HG02938 (cell line): ENCODE data around the gene YIF1A.
A peak's percentile ranks its signal among the peaks of the same experiment; 100 is the strongest.
"Not testable (repeated sequence)": the region's sequence is repeated elsewhere in the genome, so short reads cannot be mapped to it uniquely, and the experiment has no call there.

Experiments
- ATAC-seq: cut with Tn5 transposase; IDR thresholded peaks from one replicate; pipeline ENCODE4 v1.9.1; 2021; ENCODE audit warnings: mild to moderate bottlenecking, moderate library complexity; ENCODE audit not compliant: unreplicated experiment

The YIF1A gene

DNA sequence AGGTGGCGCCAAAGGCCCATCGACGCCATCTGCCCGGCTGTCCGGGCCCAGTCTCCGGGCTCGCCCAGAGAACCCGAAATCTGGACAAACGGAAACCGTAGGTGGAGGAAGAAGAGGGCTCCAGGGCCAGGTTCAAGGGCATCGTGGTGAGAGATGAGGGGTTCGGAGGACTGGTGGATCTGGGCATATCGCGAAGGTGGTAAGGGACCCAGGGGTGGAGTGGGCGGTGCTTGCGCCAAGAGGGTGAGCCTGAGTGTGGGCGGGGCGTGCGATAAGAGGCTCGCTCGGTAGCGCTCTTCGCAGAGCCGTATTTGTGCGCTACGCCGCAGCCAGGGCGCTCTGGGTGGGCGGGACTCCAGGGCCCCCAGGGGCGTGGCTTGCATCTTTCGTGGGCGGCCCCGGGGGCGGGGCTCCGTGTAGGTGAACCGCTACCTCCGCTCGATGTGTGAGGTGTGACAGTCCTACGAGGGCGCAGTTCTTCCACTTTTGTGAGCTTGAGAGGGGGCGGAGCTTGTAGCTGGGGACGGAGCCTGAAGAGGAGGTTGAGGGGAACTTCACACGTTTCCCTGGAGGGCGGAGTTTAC is 23.1 kb upstream of the YIF1A start:
- ATAC-seq, result peak; percentile 55

DNA sequence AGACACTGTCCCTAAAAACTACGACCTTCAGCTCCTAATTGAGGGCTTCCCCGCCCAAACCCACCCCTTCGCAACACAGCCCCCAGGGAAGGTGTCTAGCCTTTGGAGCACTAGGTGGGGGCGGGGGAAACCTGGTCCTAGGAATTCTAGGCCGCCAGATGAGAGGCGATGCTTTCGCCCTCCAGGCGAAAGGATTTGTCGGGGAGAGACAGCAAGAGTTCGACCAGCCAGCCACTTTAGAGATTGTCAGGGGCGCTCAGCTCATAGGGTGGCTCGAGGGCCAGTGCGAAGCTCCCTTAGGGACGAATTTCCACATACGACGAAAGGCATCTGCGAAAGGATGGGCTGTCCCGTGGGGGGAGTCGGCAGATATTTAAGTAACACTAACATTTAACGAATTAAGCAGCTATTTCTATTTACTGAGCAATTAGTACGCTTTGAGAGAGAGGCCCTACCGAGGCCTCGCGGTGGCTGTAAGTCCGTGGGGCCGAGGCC is 22.6 kb upstream of the YIF1A start:
- no peak for ATAC-seq

DNA sequence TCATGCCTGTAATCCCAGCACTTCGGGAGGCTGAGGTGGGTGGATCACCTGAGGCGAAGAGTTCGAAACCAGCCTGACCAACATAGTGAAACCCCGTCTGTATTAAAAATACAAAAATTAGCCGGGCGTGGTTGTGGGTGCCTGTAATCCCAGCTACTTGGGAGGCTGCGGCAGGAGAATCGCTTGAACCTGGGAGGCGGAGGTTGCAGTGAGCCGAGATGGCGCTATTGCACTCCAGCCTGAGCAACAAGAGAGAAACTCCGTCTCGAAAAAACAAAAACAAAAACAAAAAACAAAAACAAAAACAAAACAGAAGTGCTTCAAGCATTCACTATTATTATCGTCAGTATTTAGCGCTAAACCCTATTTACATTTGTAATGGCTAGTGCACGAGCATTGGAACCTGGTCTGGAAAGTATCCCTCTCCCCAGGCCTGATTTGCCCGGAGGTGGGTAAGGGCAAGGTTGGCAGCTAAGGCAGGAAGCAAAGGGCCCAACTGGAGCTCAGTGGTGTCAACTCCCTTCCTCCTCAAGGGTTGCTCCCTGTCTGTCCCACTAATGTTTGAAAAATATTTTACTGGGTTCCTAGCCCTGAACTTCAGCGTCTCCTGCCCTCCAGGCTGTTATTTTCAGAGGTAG is 22.0 kb upstream of the YIF1A start:
- ATAC-seq, result not testable (repeated sequence)

DNA sequence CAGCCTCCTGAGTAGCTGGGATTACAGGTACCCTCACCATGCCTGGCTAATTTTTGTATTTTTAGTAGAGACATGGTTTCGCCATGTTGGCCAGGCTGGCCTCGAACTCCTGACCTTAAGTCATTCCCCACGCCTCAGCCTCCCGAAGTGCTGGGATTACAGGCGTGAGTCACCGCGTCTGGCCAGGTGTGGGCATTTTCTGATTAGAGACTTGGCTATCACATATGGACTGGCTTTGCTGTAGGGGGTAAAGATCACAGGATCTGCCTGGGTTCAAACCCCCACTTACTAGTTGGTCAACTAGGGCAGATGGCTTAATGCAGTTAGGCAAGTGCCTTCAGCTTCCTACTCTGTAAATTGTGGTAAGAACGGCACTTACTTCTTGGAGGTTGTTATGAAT is 21.4 kb upstream of the YIF1A start:
- no peak for ATAC-seq

DNA sequence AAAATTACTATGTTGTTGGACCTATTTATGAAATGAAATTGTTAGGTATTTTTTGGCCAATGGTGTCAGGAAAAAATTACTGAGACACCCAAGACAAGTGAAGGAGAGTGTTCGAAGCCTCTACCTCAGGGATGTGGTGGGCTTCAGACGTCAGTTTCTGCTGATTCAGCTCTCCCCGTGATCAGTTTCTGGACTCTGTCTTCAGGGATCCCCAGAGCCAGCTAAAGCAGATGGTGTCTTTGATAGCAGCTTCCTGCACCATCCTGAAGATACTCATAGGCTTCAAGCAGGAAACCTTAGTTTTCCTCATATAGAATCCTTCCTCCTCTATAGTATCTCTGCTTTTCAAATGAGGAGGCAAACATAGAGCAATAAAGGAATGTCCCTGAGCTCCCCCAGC is 20.5 kb upstream of the YIF1A start:
- no peak for ATAC-seq

DNA sequence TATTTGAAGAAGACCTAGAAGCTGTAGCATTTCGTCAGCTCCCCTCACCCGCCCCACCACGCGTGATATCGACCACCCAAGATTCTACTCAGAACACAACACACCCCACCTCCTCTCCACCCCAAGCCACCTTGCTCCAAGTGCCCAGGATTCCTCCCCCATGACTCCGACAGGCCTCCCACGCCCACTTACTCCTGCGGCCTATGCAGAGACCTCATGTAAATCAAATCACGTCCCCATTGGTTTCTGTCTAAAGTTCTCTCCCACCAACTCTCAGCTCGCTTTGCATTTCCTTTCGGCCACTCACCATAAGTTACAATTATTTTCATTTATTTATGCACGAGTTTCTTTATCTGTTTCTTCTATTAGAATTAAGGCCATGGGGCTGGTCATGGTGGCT is 13.7 kb upstream of the YIF1A start:
- no peak for ATAC-seq

DNA sequence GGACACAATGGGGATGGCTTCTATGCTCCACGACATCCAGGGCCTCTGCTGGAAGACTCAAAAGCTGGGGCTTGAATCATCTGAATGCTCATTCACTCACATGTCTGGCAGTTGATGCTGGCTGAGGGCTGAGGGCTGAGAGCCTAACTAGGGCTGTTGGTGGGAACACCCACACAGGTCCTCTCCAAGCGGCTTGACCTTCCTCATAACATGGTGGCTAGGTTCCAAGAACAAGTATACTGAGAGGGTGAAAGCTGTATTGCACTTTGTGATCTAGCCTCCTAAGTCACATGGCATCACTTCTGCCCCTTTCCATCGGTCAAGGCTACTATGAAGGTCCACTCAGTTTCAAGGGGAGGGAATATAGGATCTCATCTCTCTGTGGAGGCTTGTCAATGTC is 10.2 kb upstream of the YIF1A start:
- ATAC-seq, result no peak

DNA sequence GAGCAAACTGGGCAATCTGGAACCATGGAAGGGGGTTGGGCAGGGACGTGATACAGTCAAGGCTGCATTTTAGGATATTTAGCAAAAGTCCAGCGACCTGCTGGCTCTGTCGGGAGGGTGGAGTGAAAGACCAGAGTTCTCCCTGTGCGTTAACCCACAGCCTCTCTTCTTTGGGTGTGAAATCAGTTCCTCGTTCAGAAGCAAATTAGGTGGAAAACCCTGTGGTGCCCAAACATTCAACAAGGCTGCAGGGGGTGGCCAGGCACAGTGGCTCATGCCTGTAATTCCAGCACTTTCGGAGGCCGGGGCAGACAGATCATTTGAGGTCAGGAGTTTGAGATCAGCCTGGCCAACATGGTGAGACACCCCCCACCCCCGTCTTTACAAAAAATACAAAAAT is 8.7 kb upstream of the YIF1A start:
- no peak for ATAC-seq

DNA sequence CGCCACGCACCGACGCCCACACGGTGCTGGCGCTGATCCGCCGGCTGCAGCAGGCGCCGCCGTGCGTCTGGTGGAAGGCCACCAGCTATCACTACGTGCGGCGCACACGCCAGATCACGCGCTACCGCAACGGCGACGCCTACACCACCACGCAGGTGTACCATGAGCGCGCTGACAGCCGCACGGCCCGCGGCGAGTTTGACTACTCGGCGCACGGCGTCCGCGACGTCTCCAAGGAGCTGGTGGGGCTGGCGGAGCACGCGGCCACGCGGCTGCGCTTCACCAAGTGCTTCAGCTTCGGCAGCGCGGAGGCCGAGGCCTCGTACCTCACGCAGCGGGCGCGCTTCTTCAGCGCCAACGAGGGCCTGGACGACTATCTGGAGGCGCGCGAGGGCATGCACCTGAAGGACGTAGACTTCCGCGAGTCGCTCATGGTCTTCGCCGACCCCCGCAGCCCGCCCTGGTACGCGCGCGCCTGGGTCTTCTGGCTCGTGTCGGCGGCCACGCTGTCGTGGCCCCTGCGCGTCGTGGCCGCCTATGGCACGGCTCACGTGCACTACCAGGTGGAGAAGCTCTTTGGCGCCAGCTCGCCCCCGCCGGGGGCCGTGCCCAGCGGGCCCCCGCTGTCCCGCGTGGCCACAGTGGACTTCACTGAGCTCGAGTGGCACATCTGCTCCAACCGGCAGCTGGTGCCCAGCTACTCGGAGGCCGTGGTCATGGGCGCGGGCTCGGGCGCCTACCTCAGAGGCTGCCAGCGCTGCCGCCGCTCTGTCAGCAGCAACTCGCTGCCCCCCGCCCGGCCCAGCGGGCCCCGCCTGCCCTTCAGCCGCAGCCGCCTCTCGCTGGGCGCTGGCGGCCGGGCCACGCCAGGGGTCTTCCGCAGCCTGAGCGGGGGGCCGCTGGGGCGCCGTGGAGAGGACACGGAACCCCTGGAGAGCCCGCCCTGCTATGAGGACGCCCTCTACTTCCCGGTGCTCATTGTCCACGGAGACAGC is 6.0 kb upstream of the YIF1A start:
- ATAC-seq, result no peak

DNA sequence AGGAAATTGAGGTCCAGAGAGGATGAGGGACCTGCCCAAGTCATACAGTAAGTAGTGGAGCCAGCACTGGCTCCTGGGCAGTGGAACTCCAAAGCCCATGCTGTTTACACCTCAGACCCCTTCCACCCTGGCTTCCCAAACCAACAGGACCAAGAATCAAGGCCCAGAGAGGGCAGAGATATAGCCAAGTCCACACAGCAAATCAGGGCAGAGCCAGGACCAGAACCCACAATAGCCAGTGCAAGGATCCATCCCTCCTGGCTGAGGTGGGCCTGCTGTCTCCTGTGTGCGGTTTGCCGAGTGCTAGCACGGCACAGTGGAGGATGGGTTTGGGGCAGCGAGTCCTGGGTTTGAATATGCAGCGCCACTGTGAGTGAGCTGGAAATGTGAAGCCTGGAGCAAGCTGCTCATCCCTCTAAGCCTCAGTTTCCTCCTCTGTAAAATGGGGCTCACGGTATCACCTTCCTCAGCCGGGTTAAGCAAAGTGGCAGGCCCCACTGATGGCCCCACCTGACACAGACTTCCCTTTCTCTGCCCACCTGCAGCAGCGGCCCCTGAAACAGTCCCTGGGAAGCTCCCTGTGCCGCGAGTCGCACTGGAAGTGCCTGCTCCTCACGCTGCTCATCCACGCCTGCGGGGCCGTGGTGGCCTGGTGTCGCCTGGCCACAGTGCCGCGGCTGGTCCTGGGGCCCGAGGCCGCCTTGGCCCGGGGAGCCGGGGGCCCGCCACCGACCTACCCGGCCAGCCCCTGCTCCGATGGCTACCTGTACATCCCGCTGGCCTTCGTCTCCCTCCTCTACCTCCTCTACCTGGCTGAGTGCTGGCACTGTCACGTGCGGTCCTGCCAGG is 5.1 kb upstream of the YIF1A start:
- ATAC-seq, result no peak

DNA sequence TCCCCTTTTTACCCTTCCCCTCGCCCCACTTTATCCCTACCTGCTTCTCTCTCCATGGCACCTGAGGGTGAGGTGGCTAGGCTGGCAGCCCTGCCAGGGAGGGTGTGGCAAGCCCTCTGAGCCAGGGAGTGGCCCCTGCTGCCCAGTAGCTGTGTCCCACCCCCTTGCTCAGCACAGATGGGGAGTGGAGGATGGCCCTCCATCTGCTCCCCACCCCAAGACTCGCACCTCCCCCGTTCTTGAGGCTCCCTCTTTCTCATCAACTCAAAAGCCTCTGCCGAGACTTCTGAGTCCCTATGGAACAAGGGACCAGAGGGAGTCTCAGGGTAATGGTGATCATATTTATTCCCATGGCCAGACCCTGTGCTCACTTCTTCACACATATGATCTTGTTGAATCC is 4.4 kb upstream of the YIF1A start:
- ATAC-seq, result no peak

DNA sequence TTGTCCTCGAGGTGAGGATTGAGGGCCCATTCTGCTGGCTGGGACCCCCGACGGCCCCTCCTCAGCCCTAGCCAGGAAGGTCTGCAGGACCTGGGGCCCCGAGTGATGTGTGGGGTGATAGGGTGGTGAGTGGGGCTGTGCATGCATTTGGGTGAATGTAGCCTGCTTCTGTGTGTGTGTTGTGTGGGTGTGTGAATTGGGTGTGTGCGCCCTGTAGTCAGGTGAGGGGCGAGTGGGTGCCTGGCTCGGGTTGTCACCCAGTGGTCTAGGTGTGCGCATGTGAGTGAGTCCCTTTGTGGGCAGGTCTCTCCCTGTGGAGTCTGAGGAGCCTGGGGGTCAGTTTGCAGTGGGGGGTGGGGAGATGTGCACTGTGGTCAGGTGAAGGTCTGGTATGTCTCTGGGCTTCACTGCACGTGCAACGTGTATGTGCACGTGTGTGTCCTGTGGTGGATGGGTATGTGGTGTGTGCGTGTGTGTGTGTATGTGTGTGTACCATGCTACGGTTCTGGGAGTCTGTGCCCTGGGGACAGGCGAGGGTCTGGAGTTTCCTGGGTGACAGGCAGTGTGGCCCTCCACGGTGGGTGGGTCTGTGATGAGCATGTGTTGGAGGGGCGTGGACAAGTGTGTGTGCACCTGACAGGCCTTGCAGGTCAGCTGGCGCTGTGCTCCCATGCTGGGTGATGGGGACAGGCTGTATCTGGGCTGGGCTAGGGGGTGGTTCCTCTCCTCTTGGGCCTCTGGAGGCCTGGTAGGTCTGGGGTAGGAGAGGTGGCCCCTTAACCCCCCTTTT is 3.8 kb upstream of the YIF1A start:
- ATAC-seq, result no peak

DNA sequence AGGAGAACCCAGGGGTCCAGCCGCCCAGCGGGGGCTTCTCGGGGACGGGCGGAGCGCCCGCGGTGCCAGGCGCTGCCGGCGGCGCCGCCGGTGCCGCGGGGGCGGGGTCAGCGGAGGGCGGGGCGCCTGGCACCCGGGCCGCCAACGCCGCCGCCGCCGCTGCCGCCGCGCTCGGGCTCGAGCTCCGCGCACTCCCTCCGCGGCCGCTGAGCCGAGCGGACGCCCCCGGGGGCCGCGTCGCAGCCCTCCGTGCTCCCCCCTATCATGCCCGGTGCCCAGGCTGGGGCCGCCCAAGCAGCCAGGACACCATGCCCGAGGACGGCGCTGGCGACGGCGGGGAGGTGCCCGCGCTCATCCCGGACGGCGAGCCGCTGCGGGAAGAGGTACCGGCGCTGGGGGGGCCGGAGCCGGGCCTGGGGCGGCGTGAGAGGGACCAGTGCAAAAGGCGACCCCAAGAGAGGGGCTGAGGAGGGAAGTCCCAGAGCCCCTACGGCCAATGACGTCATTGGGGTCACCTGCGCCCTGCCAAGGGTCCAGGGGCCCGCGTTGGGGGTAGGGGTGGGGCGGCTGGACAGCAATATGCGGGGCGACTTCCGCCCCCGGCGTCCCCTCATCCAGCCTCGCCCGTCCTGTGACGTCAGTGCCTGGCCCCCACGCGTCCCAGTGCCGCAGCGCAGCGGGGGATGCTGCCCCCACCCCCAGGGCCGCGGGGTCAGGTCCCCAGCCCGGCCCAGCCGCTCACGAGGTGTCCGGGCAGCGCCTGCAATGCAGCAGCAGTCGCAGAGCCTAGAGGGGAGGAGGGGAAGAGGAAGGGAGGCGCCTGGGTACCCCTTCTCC is 3.0 kb upstream of the YIF1A start, which contains the start of gene TMEM151A:
TMEM151A (plus strand) TSS at position 189 of the 837 bp plus-strand sequence; CDS start at position 309, 120 bp downstream.
- no peak for ATAC-seq

DNA sequence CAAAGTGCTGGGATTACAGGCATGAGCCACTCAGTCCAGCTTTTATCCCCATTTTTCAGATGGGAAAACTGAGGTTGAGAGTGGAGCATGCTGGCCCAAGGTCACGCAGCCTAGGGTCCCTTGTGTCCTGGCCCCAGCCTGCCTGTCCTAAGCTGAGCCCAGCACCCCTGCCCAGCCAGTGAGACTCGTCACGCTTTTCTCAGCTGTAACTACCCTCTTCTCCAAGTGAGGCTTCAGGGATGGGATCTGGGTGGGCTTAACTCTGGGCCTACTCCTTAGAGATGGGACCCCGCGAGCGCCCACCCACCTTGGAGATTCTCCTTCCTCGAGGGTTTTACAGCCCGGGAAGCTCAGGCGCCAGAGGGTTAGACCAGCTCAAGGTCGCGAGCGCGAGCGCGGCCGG is 2.4 kb upstream of the YIF1A start:
- ATAC-seq, result no peak

DNA sequence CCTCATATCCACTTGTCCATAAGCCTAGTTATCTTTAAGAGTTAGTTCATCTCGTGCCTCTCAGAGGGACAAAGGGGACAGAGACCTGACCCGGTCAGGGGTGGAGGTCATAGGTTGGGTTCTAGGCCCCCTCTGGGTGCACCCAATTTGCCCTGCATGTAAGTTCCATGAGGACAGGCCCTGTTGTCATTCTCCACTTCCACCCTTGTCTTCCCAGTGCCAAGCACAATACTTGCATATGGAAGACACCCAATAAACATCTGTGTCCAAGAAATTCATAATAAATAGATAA is 1.3 kb upstream of the YIF1A start:
- ATAC-seq, result no peak

DNA sequence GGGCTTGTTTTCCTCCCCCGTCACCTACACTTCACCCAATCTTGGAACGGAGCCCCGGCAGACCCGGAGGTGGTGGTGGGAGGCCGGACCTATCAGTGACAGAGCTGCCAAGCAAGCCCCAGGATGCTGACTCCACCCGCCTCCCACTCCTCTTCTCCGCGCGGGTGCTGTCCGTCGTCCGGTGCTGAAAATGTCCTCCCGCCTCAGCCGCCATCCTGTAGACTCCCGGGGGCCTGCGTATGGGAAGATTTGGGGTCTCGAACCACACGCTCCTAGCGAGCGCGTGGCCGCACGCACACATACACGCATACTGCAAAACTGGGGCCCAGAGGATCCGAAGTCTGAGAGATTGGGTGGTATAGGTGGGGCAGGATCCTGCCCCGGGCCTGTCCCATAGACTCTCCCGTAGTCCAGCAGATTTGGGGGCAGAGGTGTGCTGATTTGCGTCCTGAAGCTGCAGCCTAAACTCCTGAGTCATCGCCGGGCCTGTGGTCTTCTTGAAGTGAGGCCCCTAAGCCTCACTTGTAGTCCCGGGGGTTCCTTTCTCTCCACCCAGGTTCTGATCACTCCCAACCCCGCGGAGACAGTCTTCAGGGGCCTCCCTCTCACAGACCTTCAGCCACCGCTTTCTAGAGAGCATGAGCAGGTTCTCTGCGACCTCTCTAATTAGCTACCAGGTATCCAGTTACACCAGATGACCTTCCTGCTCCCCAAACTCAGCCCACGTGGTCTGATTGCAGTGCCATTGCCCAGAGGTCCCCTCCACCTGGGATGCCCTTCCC is 796 bp upstream of the YIF1A start:
- ATAC-seq, result peak; percentile 34

DNA sequence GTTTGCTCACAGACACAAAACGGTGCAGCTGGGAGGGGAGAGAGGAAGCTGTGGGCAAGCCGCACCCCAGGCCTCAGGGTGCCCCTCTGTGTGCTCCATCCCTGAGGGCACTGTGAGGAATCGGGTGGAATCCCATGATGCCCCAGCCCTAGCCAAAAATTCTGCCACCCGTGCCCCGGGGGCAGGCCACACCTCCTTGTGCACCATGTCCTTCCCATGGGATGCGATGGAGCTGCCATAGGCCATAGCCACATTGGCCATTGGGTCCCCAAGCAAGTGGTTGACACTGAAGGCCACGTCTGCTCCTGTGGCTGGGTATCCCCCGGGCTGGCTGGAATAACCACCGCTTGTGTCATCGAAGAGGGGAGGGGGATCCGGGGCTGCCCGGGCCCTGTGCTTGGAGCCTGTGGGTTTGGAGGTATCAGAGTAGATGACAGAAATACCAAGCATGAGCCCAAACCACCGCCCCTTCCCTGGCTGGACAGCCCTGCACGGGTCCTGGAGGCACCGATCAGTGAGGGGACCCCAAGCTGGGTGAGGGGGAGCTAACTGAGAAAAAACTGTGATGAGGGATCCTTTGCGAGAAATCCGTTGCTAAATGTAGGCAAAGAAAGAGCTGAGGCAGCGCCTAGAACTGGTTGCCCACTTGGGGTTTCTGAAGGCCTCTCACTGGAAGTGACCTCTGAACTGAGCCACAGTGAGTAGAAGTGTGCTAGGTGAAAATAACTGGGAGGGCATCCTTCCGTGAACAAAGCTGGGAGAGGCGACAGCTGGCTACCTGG is 863 bp downstream of the YIF1A start:
- no peak for ATAC-seq
